ENCODE results near the gene FRS2. TPM values are rescaled to one million over a fixed set of nuclear protein-coding genes. Genes with fewer than 3 reads are reported as not detected.

FRS2 gene
- total RNA-seq, 2 donors from 2014 or later = 4.9 to 14.3 TPM

DNA sequence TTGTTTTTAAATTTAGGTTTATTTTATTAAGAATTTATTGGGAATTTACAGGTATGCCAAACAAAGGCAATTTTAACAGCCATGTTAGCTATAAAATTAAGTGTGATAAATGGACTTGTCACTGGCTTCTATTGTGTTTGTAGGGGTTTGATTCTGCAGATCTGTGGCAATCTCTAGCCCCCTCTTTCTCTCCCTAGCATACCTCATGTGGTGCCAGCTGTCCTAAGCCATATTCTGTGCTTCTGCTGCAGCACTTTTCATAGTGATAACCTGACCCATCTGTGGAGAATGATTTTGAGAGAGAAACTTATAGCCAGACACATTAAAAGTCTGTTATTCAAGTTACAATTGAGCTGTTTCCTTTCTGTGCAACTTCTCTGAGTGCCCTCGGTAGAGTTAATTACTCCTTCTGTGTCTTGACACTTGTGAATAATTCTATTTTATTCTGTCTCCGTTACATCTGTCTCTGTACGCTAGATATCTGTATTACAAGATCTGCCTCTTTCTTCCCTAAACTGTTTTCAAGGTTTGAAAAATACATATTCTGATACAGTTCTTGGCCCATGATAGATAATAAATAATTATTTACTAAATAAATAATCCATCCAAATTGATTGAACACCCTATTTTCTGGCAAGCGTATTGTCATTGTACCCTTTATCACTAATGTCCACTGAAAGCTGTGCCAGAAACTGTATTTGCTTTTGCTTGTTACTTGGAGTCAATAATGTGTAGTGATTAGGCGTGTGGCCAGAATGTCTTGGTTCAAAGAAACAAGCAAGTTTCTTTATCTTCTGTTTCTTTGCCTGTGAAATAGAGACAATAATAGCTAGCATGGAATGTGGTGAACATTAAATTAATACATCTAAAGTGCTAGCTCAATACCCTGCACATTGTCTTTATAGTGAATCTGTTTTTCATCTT lies 40.0 kb downstream of the FRS2 start:
- WGBS, 2 donors = 14 to 15% methylated on average over 5 of the region's 5 CpGs
- peak; percentile 27 to 71 (median 53) for DNase-seq

DNA sequence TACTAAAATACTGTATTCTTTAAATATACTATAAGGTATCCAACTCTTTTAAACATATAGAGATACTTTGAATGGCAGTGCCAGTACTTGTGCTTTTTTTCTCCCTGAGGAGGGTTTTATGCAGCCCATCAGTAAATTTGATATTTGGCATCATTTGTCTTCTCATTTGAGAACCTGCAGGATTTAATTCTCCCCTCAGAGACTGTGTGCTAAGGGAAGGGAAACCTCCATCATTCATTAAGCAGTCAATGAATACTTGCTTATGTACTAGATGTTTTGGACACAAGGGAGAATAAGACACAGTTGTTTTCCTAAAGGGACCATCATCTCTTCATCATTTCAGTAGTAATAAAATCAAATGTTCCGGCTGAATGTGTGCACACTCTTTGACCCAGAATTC lies 40.8 kb downstream of the FRS2 start:
- Histone ChIP-seq H3K9me3 (no peaks in the 10 kb centered on the region), H3K27me3 (no peaks in the 10 kb centered on the region), H3K4me1 (peaks cover 46% of the 10 kb centered on the region), H3K36me3 (replicated peaks in 1 of 2; ENCODE audit: insufficient read depth in 1 of 2, low read depth in 2 of 2) (no peaks in the 10 kb centered on the region), H3K27ac (no peak overlapping the region), H3K4me3 (no peak overlapping the region)
- 62 to 76% methylated on average over 1 of the region's 1 CpG for WGBS, 2 donors
- intact Hi-C loops (cut with DNase I) = no loop called here
- no peak for DNase-seq
- ATAC-seq = no peak
- TF ChIP-seq, protein P1, sequence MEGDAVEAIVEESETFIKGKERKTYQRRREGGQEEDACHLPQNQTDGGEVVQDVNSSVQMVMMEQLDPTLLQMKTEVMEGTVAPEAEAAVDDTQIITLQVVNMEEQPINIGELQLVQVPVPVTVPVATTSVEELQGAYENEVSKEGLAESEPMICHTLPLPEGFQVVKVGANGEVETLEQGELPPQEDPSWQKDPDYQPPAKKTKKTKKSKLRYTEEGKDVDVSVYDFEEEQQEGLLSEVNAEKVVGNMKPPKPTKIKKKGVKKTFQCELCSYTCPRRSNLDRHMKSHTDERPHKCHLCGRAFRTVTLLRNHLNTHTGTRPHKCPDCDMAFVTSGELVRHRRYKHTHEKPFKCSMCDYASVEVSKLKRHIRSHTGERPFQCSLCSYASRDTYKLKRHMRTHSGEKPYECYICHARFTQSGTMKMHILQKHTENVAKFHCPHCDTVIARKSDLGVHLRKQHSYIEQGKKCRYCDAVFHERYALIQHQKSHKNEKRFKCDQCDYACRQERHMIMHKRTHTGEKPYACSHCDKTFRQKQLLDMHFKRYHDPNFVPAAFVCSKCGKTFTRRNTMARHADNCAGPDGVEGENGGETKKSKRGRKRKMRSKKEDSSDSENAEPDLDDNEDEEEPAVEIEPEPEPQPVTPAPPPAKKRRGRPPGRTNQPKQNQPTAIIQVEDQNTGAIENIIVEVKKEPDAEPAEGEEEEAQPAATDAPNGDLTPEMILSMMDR (IDR thresholded peaks at IDR 0.05) = no peak
- TF ChIP-seq POLR2A (IDR thresholded peaks at IDR 0.05) = no peak

More for the DNA sequence above, 40.0 kb downstream of the FRS2 start:
- peaks cover 41% of the 10 kb centered on the region for H3K4me1 ChIP-seq
- peak; percentile 64 for ATAC-seq
- H3K27me3 ChIP-seq = no peaks in the 10 kb centered on the region
- H3K4me3 ChIP-seq = no peak overlapping the region
- H3K36me3 ChIP-seq (replicated peaks in 1 of 2; ENCODE audit: insufficient read depth in 1 of 2, low read depth in 2 of 2) = no peaks in the 10 kb centered on the region
- H3K9me3 ChIP-seq = no peaks in the 10 kb centered on the region
- no peak overlapping the region for H3K27ac ChIP-seq
- TF ChIP-seq POLR2A (IDR thresholded peaks at IDR 0.05) = no peak
- intact Hi-C loops (cut with DNase I) = no loop called here

DNA sequence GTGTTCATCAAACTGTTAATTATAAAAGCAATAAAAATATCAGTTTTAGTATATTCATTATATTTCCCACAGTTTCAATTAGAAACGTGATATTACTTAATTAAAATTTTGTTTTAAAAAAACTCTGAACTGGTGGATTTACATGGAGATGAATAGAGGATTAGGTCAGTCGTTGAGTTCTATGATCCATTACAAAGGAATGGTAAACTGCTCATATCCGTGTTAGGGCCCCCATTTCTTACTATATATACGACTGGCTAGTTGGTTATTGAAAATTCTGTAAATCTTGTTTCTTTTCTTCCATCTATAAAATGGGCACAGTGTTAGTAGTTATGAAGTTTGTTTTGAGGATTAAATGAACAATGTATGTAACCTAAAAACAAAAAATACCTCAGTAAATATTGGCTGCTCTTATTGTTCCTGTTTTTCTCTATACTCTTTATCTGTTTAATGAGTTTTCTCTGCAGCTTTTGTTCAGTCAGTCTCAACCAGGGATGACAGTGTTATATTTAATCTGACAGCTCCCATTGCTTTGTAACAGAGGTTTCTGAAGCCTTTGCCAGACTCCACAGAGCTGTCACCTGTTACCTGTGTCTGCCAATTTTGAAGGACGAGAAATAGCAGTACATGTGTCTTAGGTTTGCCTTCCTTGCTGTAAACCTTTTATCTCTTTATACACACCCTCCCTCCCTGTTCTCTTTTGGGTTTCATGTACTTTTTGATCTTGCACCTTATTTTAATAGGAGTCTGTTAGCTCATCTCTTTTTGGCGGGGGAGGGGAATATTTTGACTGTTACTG lies 41.5 kb downstream of the FRS2 start:
- H3K4me1 ChIP-seq = peaks cover 46% of the 10 kb centered on the region
- no peak overlapping the region for H3K4me3 ChIP-seq
- no peaks in the 10 kb centered on the region for H3K9me3 ChIP-seq
- ATAC-seq (no peak), DNase-seq (no peak)
- TF ChIP-seq POLR2A (IDR thresholded peaks at IDR 0.05) = no peak
- TF ChIP-seq, protein P1 (IDR thresholded peaks at IDR 0.05) = no peak
- H3K27ac ChIP-seq = no peak overlapping the region
- 74 to 76% methylated on average over 6 of the region's 6 CpGs for WGBS, 2 donors
- H3K36me3 ChIP-seq (replicated peaks in 1 of 2; ENCODE audit: insufficient read depth in 1 of 2, low read depth in 2 of 2) = no peaks in the 10 kb centered on the region
- H3K27me3 ChIP-seq = no peaks in the 10 kb centered on the region
- intact Hi-C loops (cut with DNase I) = no loop called here

DNA sequence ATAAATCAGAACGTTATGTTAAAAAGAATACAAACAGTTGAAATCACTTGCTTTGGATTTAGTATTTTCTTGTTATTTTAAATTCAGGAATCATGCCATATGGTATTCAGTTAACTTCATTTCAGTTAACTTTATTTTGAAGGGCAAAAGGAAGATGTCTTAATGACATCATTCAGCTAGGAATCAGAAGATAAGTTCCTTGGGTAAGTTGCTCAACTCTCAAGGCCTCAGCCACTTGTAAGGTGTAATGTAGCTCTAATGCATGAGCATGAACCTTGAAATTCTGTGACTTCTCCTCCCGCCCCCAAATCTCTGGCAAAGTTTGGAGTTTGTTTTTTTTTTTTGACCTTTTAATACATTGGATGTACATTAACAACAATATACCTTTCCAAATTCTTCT lies 42.6 kb downstream of the FRS2 start:
- no peaks in the 10 kb centered on the region for H3K9me3 ChIP-seq
- ATAC-seq (no peak), DNase-seq (no peak)
- no peak overlapping the region for H3K4me3 ChIP-seq
- H3K27ac ChIP-seq = no peak overlapping the region
- peaks cover 46% of the 10 kb centered on the region for H3K4me1 ChIP-seq
- 54 to 57% methylated on average over 2 of the region's 2 CpGs for WGBS, 2 donors
- no peaks in the 10 kb centered on the region for H3K27me3 ChIP-seq
- H3K36me3 ChIP-seq (replicated peaks in 1 of 2; ENCODE audit: insufficient read depth in 1 of 2, low read depth in 2 of 2) = no peaks in the 10 kb centered on the region
- intact Hi-C loops (cut with DNase I) = no loop called here
- no peak for TF ChIP-seq POLR2A (IDR thresholded peaks at IDR 0.05)
- TF ChIP-seq, protein P1 (IDR thresholded peaks at IDR 0.05) = no peak

DNA sequence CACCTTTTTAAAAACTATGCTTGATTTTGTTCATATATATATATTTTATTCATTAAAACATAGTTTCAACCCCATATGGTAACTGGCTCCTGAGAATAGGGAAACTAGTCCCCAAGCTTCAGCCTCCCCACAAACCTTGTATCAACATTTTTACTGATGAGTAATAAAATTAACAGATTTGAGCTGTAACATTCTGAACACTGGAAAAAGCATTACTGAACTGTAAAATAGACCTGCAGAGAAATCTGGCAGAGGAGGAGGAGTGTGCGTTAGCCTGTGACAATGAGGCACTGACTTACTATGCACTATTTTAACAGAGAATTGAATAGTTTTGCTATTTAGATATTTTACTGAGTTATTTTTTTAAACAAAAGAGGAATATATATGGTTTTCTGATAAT lies 43.1 kb downstream of the FRS2 start:
- intact Hi-C loops (cut with DNase I) = no loop called here
- Histone ChIP-seq H3K4me3 (no peak overlapping the region), H3K36me3 (replicated peaks in 1 of 2; ENCODE audit: insufficient read depth in 1 of 2, low read depth in 2 of 2) (no peaks in the 10 kb centered on the region), H3K9me3 (no peaks in the 10 kb centered on the region), H3K4me1 (peaks cover 46% of the 10 kb centered on the region), H3K27me3 (no peaks in the 10 kb centered on the region), H3K27ac (no peak overlapping the region)
- DNase-seq (no peak), ATAC-seq (no peak)
- 96 to 97% methylated on average over 1 of the region's 1 CpG for WGBS, 2 donors
- TF ChIP-seq, protein P1 (IDR thresholded peaks at IDR 0.05) = no peak
